Thyroid gland (tissue), 4 donors: ENCODE data around the gene ALDH3A1. TPM values are rescaled to one million over a fixed set of nuclear protein-coding genes. Genes with fewer than 3 reads are reported as not detected.
A peak's percentile ranks its signal among the peaks of the same experiment; 100 is the strongest.

Source experiments
- DNase-seq, 2 donors: peaks; one replicate each; pipeline ENCODE4 v3.0.0-alpha.2; 2019
- H3K27ac ChIP-seq, 3 donors: fragments of 200-600 bp; sonication (generic); 1 replicate in 2 of 3; 2 replicates in 1 of 3; pipeline ENCODE4 v1.5.1; 2016 to 2019; ENCODE audit warnings: mild to moderate bottlenecking in 1 of 3, moderate library complexity in 1 of 3
- H3K27me3 ChIP-seq: fragments of 200-600 bp; sonication (generic); one replicate; pipeline ENCODE4 v1.5.1; 2019
- H3K36me3 ChIP-seq, 2 donors: fragments of 200-600 bp; sonication (generic); one replicate each; pipeline ENCODE4 v1.5.1; 2016 to 2019
- H3K4me1 ChIP-seq, 2 donors: fragments of 200-600 bp; sonication (generic); one replicate each; pipeline ENCODE4 v1.5.1; 2017 to 2019
- H3K4me3 ChIP-seq, 3 donors: fragments of 200-600 bp; sonication (generic); replicated peaks in 1 of 3; 1 replicate in 2 of 3; 2 replicates in 1 of 3; pipeline ENCODE4 v1.5.1; 2016; ENCODE audit warnings: mild to moderate bottlenecking in 1 of 3
- H3K9me3 ChIP-seq: fragments of 200-600 bp; sonication (generic); one replicate; pipeline ENCODE4 v1.5.1; 2017
- CTCF ChIP-seq, 6 experiments: fragments of 200-600 bp in 3 of 6; fragments of 450-650 bp in 3 of 6; sonication (generic) in 3 of 6; IDR thresholded peaks; one replicate each; pipeline ENCODE4 v1.5.1; 2016 to 2019; ENCODE audit warnings: antibody characterized with exemption in 6 of 6, mild to moderate bottlenecking in 2 of 6, inconsistent platforms in 1 of 6, moderate library complexity in 1 of 6
- POLR2A ChIP-seq, 2 donors: fragments of 450-650 bp; IDR thresholded peaks; one replicate each; pipeline ENCODE4 v1.6.1; 2017; ENCODE audit warnings: antibody characterized with exemption in 2 of 2, mild to moderate bottlenecking in 2 of 2, moderate library complexity in 1 of 2
- whole genome bisulfite sequencing, 2 donors: methylation state at CpG; one replicate each; pipeline ENCODE4 v1.1.5; 2017; 5-methylcytosine and 5-hydroxymethylcytosine counted together
- intact Hi-C: fragments of 100-400 bp; cut with DNase I; formaldehyde crosslinking; loops from one replicate; pipeline ENCODE4 v1.15.1; 2023
- total RNA-seq, 4 donors: library from RNA; depleted of rRNA; stranded (reverse); fragments of >200 nt; gene quantifications; one replicate each; pipeline ENCODE4 v1.2.3, GENCODE V29; 2016

ALDH3A1 gene
- total RNA-seq, 4 donors from 2014 or later = 0.94 to 1.6 (median 1.1) TPM; not detected in 1

DNA sequence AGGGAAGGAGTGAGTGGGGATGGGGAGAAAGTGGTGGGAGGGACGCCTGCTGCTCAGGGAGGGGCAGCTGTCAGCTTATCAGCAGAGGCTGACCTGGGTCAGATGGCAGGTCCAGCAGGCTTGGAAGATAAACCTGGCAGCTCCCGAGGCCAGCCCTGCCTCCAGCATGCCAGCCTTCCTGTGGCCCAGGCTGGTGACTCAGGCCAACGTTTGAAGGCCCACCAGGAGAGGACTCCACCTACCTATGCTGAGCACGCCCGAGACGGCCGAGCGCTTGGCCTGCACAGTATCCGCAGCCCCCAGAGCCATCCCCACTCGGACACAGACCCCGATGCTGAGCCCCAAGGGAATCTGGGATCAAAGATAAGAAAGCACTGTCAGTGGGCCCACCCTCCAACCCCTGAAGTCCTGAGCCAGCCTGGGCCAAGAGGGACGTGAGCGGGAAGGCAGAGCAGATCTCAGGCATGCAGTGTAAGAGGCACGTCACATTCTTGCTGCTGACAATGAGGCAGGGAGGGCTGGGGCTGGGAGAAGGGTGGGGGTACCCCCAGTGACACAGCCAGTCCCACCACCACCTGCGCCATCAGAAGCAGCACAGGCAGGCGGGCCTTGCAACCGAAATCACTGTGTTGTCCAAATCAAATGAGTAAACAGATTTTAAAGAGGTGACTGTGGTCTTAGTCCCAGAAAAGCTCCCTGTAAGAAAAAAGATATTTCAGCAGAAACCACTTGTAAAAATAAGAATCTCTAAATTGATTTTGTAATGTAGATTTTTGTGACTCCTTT, 44.1 kb downstream of the ALDH3A1 start:
- TF ChIP-seq POLR2A (IDR thresholded peaks at IDR 0.05) (no peak), CTCF (IDR thresholded peaks at IDR 0.05) (no peak)
- Histone ChIP-seq H3K27me3 (no peaks in the 10 kb centered on the region), H3K9me3 (no peaks in the 10 kb centered on the region), H3K36me3 (no peaks in the 10 kb centered on the region), H3K4me1 (peaks cover 21 to 39% of the 10 kb centered on the region in 2 donors), H3K27ac (peak overlapping the region; percentile 88 to 97 (median 93)), H3K4me3 (no peak overlapping the region)
- 58 to 69% methylated on average over 7 to 14 of the region's 17 CpGs for WGBS, 2 donors
- intact Hi-C loops = no loop called here
- DNase-seq = peak; percentile 40 to 61

GRCh38 chr17:19703106-19703827, 44.8 kb downstream of the ALDH3A1 start:
- no peaks in the 10 kb centered on the region for H3K9me3 ChIP-seq
- H3K4me3 ChIP-seq = no peak overlapping the region
- H3K27ac ChIP-seq = peak overlapping the region; percentile 88 to 97 (median 93)
- no peaks in the 10 kb centered on the region for H3K36me3 ChIP-seq
- intact Hi-C loops = no loop called here
- TF ChIP-seq POLR2A (IDR thresholded peaks at IDR 0.05) (peak in 1 of 2 donors; percentile 53), CTCF (IDR thresholded peaks at IDR 0.05) (peak in 1 of 6 experiments; percentile 6)
- H3K4me1 ChIP-seq = peaks cover 21 to 39% of the 10 kb centered on the region in 2 donors
- H3K27me3 ChIP-seq = no peaks in the 10 kb centered on the region
- peak; percentile 95 to 97 for DNase-seq
- 6 to 40% methylated on average over 7 to 8 of the region's 10 CpGs for WGBS, 2 donors

- Histone ChIP-seq H3K4me1 (peaks cover 21 to 31% of the 10 kb centered on the region in 2 donors), H3K36me3 (no peaks in the 10 kb centered on the region), H3K9me3 (no peaks in the 10 kb centered on the region), H3K4me3 (no peak overlapping the region), H3K27me3 (no peaks in the 10 kb centered on the region), H3K27ac (peak overlapping the region; percentile 88 to 97 (median 93))
- intact Hi-C loops = no loop called here
- TF ChIP-seq POLR2A (IDR thresholded peaks at IDR 0.05) (no peak), CTCF (IDR thresholded peaks at IDR 0.05) (no peak)
- no peak for DNase-seq
- 72 to 80% methylated on average over 4 of the region's 4 CpGs for WGBS, 2 donors
These were observed 45.9 kb downstream of the ALDH3A1 start for GRCh38 chr17:19702217-19702641.

Other genes with a start within 250 kb of the ALDH3A1 start
- gene SLC47A1, start 214.4 kb downstream of the ALDH3A1 start, total RNA-seq = 10 to 100 TPM in 2 of 4 donors, 1 to 10 TPM in 2; 4.3 to 48.6 (median 11.8) TPM
- 100 to 1,000 TPM; 198 to 566 (median 366) TPM for gene ALDH3A2, start 99.5 kb downstream of the ALDH3A1 start, total RNA-seq
- 1 to 10 TPM in 1 of 4 donors, under 1 TPM in 1, not detected in 2; 0.45 to 1.4 TPM for gene SLC47A2, start 31.7 kb downstream of the ALDH3A1 start, total RNA-seq
- gene ULK2, start 119.6 kb upstream of the ALDH3A1 start, total RNA-seq = 10 to 100 TPM; 15.8 to 22.6 (median 16.8) TPM
- gene AKAP10, start 229.5 kb upstream of the ALDH3A1 start, total RNA-seq = 10 to 100 TPM; 34.6 to 65.0 (median 42.0) TPM